GM12878 (cell line): ENCODE results near the gene TAPBP. TPM values are rescaled to one million over a fixed set of nuclear protein-coding genes. Genes with fewer than 3 reads are reported as not detected.

Experiments used
- ATAC-seq: fragments of 200-7000 bp; cut with Tn5 transposase; 3 replicates; pipeline ENCODE4 v1.9.1; 2020; ENCODE audit warnings: mild to moderate bottlenecking, moderate library complexity
- BruUV-seq: library from RNA; stranded (reverse); fragments of 400-500 nt; replicated peaks from 2 replicates; lab custom pipeline; 2021; lab: Mats Ljungman, UMichigan
- CTCF ChIA-PET: fragments of 300-600 bp; sonication (Branson Sonifier 250); formaldehyde crosslinking; extraction: SDS; loops from one replicate; lab custom pipeline; 2021; ENCODE audit warnings: inconsistent platforms; lab: Yijun Ruan, JAX
- POLR2A ChIA-PET: fragments of 350-600 bp; formaldehyde crosslinking; extraction: SDS; loops from one replicate; lab custom pipeline; 2021; ENCODE audit warnings: inconsistent platforms; lab: Charles Lee
- RAD21 ChIA-PET: fragments of 300-600 bp; sonication (Branson Sonifier 250); formaldehyde crosslinking; loops from one replicate; lab custom pipeline; 2023; ENCODE audit warnings: antibody characterized with exemption; ENCODE audit not compliant: unreplicated experiment; lab: Charles Lee
- SMC1A ChIA-PET: fragments of 300-600 bp; sonication (Branson Sonifier 250); formaldehyde crosslinking; loops from one replicate; lab custom pipeline; 2023; ENCODE audit not compliant: unreplicated experiment, uncharacterized antibody; lab: Charles Lee
- DNase-seq: peaks from one replicate; pipeline ENCODE4 v3.0.0-alpha.2; 2011; ENCODE audit warnings: low read depth, low spot score
- FAIRE-seq: peaks from 3 replicates; lab custom pipeline; 2011; peaks lifted over from hg19 to GRCh38; lab: Jason Lieb, UNC
- H2AFZ ChIP-seq: 2 replicates; pipeline ENCODE4 v1.6.0; 2011; ENCODE audit warnings: low read depth, low read length, control low read depth; ENCODE audit not compliant: control insufficient read depth
- H3K27ac ChIP-seq: 2 replicates; pipeline ENCODE4 v1.5.1; 2011; ENCODE audit warnings: control low read depth; ENCODE audit not compliant: control insufficient read depth, insufficient read depth
- H3K27me3 ChIP-seq, 2 experiments: replicated peaks in 1 of 2; 2 replicates each; pipeline versions ENCODE4 v1.6.0 to v1.6.1; 2011; ENCODE audit warnings: low read length in 1 of 2; ENCODE audit not compliant: control insufficient read depth in 2 of 2, insufficient read depth in 2 of 2
- H3K36me3 ChIP-seq, 2 experiments: 2 replicates each; pipeline ENCODE4 v1.5.1; 2011; ENCODE audit warnings: low read length in 1 of 2; ENCODE audit not compliant: control insufficient read depth in 2 of 2, insufficient read depth in 2 of 2
- H3K4me1 ChIP-seq: 2 replicates; pipeline ENCODE4 v1.6.1; 2011; ENCODE audit warnings: mild to moderate bottlenecking, low read length, moderate library complexity, mixed read lengths; ENCODE audit not compliant: control insufficient read depth, insufficient read depth
- H3K4me2 ChIP-seq: 2 replicates; pipeline ENCODE4 v1.6.0; 2011; ENCODE audit warnings: control low read depth; ENCODE audit not compliant: control insufficient read depth, insufficient read depth
- H3K4me3 ChIP-seq: fragments of 200-600 bp; sonication (generic); 2 replicates; pipeline ENCODE4 v1.5.1; 2016
- H3K79me2 ChIP-seq: 2 replicates; pipeline ENCODE4 v1.6.0; 2011; ENCODE audit warnings: low read length; ENCODE audit not compliant: control insufficient read depth, insufficient read depth
- H3K9ac ChIP-seq: 2 replicates; pipeline ENCODE4 v1.8.0; 2011; ENCODE audit warnings: low read length, control low read depth, mixed read lengths; ENCODE audit not compliant: control insufficient read depth, insufficient read depth
- H3K9me3 ChIP-seq: replicated peaks from 3 replicates; pipeline ENCODE4 v1.5.1; 2011; ENCODE audit warnings: mild to moderate bottlenecking, low read length; ENCODE audit not compliant: control insufficient read depth, insufficient read depth
- H4K20me1 ChIP-seq: 2 replicates; pipeline ENCODE4 v1.6.0; 2011; ENCODE audit not compliant: control insufficient read depth, insufficient read depth
- DPF2 ChIP-seq: fragments of 450-650 bp; IDR thresholded peaks from 2 replicates; pipeline ENCODE4 v1.6.1; 2017; ENCODE audit warnings: mild to moderate bottlenecking
- EZH2 ChIP-seq: IDR thresholded peaks from 2 replicates; pipeline ENCODE4 v1.6.1; 2012; ENCODE audit warnings: low read depth, mild to moderate bottlenecking, control low read depth, inconsistent platforms, low read length, borderline replicate concordance; ENCODE audit not compliant: control insufficient read depth
- NFXL1 ChIP-seq: fragments of 450-650 bp; IDR thresholded peaks from 2 replicates; pipeline ENCODE4 v1.6.1; 2017; ENCODE audit warnings: antibody characterized with exemption, mild to moderate bottlenecking, borderline replicate concordance
- NFYA ChIP-seq: IDR thresholded peaks from 2 replicates; pipeline ENCODE4 v1.6.1; 2011; ENCODE audit warnings: low read depth, mild to moderate bottlenecking, low read length, improper control_type of control experiment, borderline replicate concordance
- PAX8 ChIP-seq: fragments of 450-650 bp; IDR thresholded peaks from 2 replicates; pipeline ENCODE4 v1.6.1; 2017; ENCODE audit warnings: mild to moderate bottlenecking, moderate library complexity
- SMARCA5 ChIP-seq: fragments of 450-650 bp; IDR thresholded peaks from 2 replicates; pipeline ENCODE4 v1.6.1; 2017; ENCODE audit warnings: mild to moderate bottlenecking
- TCF7 ChIP-seq: IDR thresholded peaks from 2 replicates; pipeline ENCODE4 v1.6.1; 2014; ENCODE audit warnings: antibody characterized with exemption, borderline replicate concordance
- WRNIP1 ChIP-seq: IDR thresholded peaks from 2 replicates; pipeline ENCODE4 v1.6.1; 2011; ENCODE audit warnings: low read depth, low read length, improper control_type of control experiment, borderline replicate concordance
- ZNF207 ChIP-seq: fragments of 450-650 bp; IDR thresholded peaks from 2 replicates; pipeline ENCODE4 v1.6.1; 2014; ENCODE audit warnings: antibody characterized with exemption, mild to moderate bottlenecking, borderline replicate concordance
- WGBS: methylation state at CpG from one replicate; pipeline ENCODE4 v1.1.6; 2016; ENCODE audit warnings: low lambda C conversion rate; ENCODE audit not compliant: insufficient replicate concordance, insufficient coverage; ENCODE audit errors: missing lambda C conversion rate; 5-methylcytosine and 5-hydroxymethylcytosine counted together
- in situ Hi-C: fragments of 300-500 bp; cut with MboI; formaldehyde crosslinking; loops from 9 replicates; pipeline ENCODE4 v1.14.3; 2018; ENCODE audit warnings: mixed read lengths
- intact Hi-C: fragments of 100-400 bp; cut with micrococcal nuclease; formaldehyde crosslinking; loops from one replicate; pipeline ENCODE4 v1.14.2; 2022; ENCODE audit not compliant: unreplicated experiment
- polyA plus RNA-seq, 11 experiments: library from polyadenylated mRNA; depleted of rRNA in 4 of 11; unstranded in 6 of 11; stranded (reverse) in 5 of 11; fragments of >200 nt; fragmentation: Nextera tagmentation in 4 of 11; fragmentation: Illumina TruSeq in 1 of 11; extraction: Ambion mirVana in 4 of 11; extraction: Trizol in 1 of 11; gene quantifications; 1 replicate in 1 of 11; 2 replicates in 10 of 11; pipeline versions ENCODE4 v1.2.1 to v1.2.3, GENCODE V29; 2011 to 2016; ENCODE audit warnings: inconsistent platforms in 2 of 11, missing spikeins in 2 of 11, low read depth in 1 of 11
- total RNA-seq, 4 experiments: library from RNA; depleted of rRNA in 3 of 4; stranded (reverse); fragments of >200 nt in 3 of 4; fragmentation: Illumina TruSeq in 1 of 4; extraction: Trizol in 1 of 4; gene quantifications; 2 replicates each; pipeline versions ENCODE4 v1.2.1 to v1.2.3, GENCODE V29; 2013 to 2021
- TF ChIP-seq, protein P1 (sequence below): IDR thresholded peaks from 2 replicates; pipeline ENCODE4 v1.6.1; 2012; ENCODE audit warnings: improper control_type of control experiment, low read depth, low read length; ENCODE audit not compliant: insufficient replicate concordance
- TF ChIP-seq, protein P2 (sequence below): fragments of 450-650 bp; IDR thresholded peaks from 2 replicates; pipeline ENCODE4 v1.6.1; 2017; ENCODE audit warnings: mild to moderate bottlenecking, moderate library complexity

Gene TAPBP
- total and polyA plus RNA-seq, 10 of the 15 experiments (the other 5 are each of a cell fraction or from before 2014, with no cell fraction given): 14.6 to 210 (median 78.1) TPM

DNA sequence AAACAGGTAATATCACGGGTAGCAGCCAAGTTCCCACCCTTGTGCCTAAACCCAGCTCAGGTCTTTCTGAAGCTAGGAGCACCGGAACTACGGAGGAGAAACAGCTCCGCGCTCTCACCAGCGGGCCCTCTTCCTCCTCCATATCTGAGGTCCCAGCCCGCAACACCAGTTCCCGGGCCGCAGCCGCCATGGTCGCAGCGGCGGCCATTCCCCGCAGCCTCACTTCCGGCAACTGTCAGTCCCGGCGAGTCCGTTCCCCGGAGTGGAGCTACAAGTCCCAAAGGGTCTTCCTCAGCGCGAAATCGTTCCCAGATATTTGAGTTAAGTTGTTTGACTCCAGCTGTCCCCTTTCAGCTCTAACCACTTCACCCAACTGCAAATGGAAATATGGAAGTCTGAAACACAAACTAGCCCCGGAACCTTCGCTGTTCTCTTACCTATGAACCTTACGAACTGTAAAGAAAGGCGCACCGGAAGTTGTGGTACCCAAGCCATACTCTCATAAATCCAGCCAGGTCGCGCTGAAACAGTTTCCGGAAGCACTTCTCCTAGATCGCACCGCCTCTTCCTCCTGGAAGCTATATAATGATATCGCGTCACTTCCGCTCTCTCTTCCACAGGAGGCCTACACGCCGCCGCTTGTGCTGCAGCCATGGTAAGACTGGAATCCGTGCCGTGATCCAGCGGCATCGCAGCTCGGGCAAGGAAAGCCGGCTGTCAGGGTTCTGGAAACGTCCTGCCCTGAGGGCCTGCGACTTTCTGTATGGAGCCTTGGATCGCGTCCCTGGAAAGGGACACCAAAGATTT is 42.2 kb downstream of the TAPBP start, which contains the start of the genes RPS18 and VPS52 (continued):
- no peak for TF ChIP-seq NFYA
- peak; percentile 55; the same call in 1 of the 2 replicates for TF ChIP-seq TCF7
- TF ChIP-seq EZH2: no peak
- peak; percentile 57 for TF ChIP-seq SMARCA5
- TF ChIP-seq, all 136 proteins: peak for 75

DNA sequence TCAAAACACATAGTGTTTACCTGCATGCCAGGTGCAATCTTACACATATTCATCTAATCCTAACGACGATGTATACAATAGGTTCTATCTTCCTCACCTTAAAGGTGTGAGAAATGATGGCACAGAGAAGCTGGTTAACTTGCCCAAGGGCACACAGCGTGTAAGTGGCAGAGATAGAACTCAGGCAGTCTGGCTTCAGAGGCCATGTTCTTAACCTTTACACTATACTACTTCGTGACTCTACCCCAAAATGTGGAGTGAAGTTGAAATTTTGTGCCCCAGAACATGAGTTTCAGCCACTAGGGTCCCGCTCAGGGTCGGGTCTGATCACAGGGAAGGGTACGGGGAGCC is 42.8 kb downstream of the TAPBP start:
- CTCF ChIA-PET: interaction anchor here (1.2 to 3.6 kb wide), 10 partner anchors 10 to 195 kb away, joined by 3 to 23 read pairs (median 4); partner anchors contain the start of genes HLA-DPB1, RING1 and ZBTB22
- TF ChIP-seq, protein P1, sequence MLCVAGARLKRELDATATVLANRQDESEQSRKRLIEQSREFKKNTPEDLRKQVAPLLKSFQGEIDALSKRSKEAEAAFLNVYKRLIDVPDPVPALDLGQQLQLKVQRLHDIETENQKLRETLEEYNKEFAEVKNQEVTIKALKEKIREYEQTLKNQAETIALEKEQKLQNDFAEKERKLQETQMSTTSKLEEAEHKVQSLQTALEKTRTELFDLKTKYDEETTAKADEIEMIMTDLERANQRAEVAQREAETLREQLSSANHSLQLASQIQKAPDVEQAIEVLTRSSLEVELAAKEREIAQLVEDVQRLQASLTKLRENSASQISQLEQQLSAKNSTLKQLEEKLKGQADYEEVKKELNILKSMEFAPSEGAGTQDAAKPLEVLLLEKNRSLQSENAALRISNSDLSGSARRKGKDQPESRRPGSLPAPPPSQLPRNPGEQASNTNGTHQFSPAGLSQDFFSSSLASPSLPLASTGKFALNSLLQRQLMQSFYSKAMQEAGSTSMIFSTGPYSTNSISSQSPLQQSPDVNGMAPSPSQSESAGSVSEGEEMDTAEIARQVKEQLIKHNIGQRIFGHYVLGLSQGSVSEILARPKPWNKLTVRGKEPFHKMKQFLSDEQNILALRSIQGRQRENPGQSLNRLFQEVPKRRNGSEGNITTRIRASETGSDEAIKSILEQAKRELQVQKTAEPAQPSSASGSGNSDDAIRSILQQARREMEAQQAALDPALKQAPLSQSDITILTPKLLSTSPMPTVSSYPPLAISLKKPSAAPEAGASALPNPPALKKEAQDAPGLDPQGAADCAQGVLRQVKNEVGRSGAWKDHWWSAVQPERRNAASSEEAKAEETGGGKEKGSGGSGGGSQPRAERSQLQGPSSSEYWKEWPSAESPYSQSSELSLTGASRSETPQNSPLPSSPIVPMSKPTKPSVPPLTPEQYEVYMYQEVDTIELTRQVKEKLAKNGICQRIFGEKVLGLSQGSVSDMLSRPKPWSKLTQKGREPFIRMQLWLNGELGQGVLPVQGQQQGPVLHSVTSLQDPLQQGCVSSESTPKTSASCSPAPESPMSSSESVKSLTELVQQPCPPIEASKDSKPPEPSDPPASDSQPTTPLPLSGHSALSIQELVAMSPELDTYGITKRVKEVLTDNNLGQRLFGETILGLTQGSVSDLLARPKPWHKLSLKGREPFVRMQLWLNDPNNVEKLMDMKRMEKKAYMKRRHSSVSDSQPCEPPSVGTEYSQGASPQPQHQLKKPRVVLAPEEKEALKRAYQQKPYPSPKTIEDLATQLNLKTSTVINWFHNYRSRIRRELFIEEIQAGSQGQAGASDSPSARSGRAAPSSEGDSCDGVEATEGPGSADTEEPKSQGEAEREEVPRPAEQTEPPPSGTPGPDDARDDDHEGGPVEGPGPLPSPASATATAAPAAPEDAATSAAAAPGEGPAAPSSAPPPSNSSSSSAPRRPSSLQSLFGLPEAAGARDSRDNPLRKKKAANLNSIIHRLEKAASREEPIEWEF: peak; percentile 38
- no peak for TF ChIP-seq ZNF207
- TF ChIP-seq, protein P2, sequence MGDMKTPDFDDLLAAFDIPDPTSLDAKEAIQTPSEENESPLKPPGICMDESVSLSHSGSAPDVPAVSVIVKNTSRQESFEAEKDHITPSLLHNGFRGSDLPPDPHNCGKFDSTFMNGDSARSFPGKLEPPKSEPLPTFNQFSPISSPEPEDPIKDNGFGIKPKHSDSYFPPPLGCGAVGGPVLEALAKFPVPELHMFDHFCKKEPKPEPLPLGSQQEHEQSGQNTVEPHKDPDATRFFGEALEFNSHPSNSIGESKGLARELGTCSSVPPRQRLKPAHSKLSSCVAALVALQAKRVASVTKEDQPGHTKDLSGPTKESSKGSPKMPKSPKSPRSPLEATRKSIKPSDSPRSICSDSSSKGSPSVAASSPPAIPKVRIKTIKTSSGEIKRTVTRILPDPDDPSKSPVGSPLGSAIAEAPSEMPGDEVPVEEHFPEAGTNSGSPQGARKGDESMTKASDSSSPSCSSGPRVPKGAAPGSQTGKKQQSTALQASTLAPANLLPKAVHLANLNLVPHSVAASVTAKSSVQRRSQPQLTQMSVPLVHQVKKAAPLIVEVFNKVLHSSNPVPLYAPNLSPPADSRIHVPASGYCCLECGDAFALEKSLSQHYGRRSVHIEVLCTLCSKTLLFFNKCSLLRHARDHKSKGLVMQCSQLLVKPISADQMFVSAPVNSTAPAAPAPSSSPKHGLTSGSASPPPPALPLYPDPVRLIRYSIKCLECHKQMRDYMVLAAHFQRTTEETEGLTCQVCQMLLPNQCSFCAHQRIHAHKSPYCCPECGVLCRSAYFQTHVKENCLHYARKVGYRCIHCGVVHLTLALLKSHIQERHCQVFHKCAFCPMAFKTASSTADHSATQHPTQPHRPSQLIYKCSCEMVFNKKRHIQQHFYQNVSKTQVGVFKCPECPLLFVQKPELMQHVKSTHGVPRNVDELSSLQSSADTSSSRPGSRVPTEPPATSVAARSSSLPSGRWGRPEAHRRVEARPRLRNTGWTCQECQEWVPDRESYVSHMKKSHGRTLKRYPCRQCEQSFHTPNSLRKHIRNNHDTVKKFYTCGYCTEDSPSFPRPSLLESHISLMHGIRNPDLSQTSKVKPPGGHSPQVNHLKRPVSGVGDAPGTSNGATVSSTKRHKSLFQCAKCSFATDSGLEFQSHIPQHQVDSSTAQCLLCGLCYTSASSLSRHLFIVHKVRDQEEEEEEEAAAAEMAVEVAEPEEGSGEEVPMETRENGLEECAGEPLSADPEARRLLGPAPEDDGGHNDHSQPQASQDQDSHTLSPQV: no peak
- no peak for TF ChIP-seq PAX8
- TF ChIP-seq NFXL1: peak; percentile 77; the same call in 1 of the 2 replicates
- TF ChIP-seq SMARCA5: peak; percentile 88; the same call in 1 of the 2 replicates
- 0 out of 2 replicates have a peak, but pooled peaks have one; percentile 9 for TF ChIP-seq DPF2
- TF ChIP-seq WRNIP1: peak; percentile 85; the same call in 1 of the 2 replicates

More for the DNA sequence above, 42.8 kb downstream of the TAPBP start:
- Histone ChIP-seq H3K4me3 (peak overlapping the region; percentile 88), H3K27me3 (no peaks in the 10 kb centered on the region), H3K4me1 (peaks cover 13% of the 10 kb centered on the region), H4K20me1 (peaks cover 6% of the 10 kb centered on the region), H3K9ac (peak overlapping the region; percentile 81), H3K4me2 (peak overlapping the region; percentile 75), H3K79me2 (peaks cover 57% of the 10 kb centered on the region), H3K36me3 (peaks cover 19 to 26% of the 10 kb centered on the region in 2 experiments), H3K27ac (peak overlapping the region; percentile 97), H3K9me3 (no peaks in the 10 kb centered on the region), H2AFZ (peak overlapping the region; percentile 97)
- TSS peak; percentile 85 for BruUV-seq
- DNase-seq (no peak), FAIRE-seq (no peak), ATAC-seq (peak; percentile 42)
- in situ Hi-C loops (no loop called here), intact Hi-C loops (no loop called here)
- WGBS: 3% methylated on average over 7 of the region's 7 CpGs
- ChIA-PET POLR2A (interaction anchor here (0.5 to 5.4 kb wide), 20 partner anchors 10 to 416 kb away, joined by 3 to 60 read pairs (median 6); partner anchors contain the start of genes HLA-DPB1, PFDN6, RGL2 and RING1), SMC1A (interaction anchor here (0.9 to 2.0 kb wide), 9 partner anchors 12 to 160 kb away, joined by 4 to 8 read pairs (median 6); partner anchors contain the start of genes PFDN6, RGL2, RING1 and WDR46), RAD21 (interaction anchor here (0.9 to 2.1 kb wide), 9 partner anchors 18 to 308 kb away, joined by 3 to 11 read pairs (median 4); partner anchors contain the start of genes BAK1, PFDN6, RING1 and WDR46)
